Cerebellar cortex (tissue), 1 donor: ENCODE data around the gene PEX11B.

Experiments used
- DNase-seq: peaks from one replicate; pipeline ENCODE4 v3.0.0-alpha.2; 2015; ENCODE audit warnings: low spot score

The PEX11B gene

GRCh38 chr1:145906954-145907753, 11.4 kb downstream of the PEX11B start:
- no peak for DNase-seq

GRCh38 chr1:145901312-145902021, 17.1 kb downstream of the PEX11B start:
- DNase-seq, result no peak

GRCh38 chr1:145898756-145899155, 19.8 kb downstream of the PEX11B start:
- no peak for DNase-seq

GRCh38 chr1:145897969-145898368, 20.5 kb downstream of the PEX11B start:
- no peak for DNase-seq

GRCh38 chr1:145895471-145895870, 23.0 kb downstream of the PEX11B start:
- DNase-seq, result no peak

- no peak for DNase-seq
Observed at GRCh38 chr1:145893306-145894055, 25.0 kb downstream of the PEX11B start.

- peak; percentile 34 for DNase-seq
Observed at GRCh38 chr1:145892486-145893087, 25.9 kb downstream of the PEX11B start.

GRCh38 chr1:145891587-145892485, 26.7 kb downstream of the PEX11B start:
- peak; percentile 98 for DNase-seq

- no peak for DNase-seq
Observed at GRCh38 chr1:145891143-145891542, 27.4 kb downstream of the PEX11B start.

- no peak for DNase-seq
Observed at GRCh38 chr1:145889722-145890121, 28.8 kb downstream of the PEX11B start.

- no peak for DNase-seq
Observed at GRCh38 chr1:145887631-145888030, 30.9 kb downstream of the PEX11B start.

GRCh38 chr1:145886816-145887215, 31.7 kb downstream of the PEX11B start:
- no peak for DNase-seq

- no peak for DNase-seq
Observed at GRCh38 chr1:145886390-145886789, 32.1 kb downstream of the PEX11B start.

- peak; percentile 87 for DNase-seq
Observed at GRCh38 chr1:145885738-145886287, 32.7 kb downstream of the PEX11B start, which contains the start of gene ANKRD35. Gene ANKRD35 (minus strand): TSS chr1:145885866. CDS start chr1:145885758, 108 bp downstream.

GRCh38 chr1:145884675-145885074, 33.8 kb downstream of the PEX11B start:
- DNase-seq, result no peak

GRCh38 chr1:145879775-145880174, 38.7 kb downstream of the PEX11B start:
- no peak for DNase-seq

- DNase-seq, result no peak
Observed at GRCh38 chr1:145878724-145879123, 39.8 kb downstream of the PEX11B start.

- DNase-seq, result no peak
Observed at GRCh38 chr1:145877923-145878486, 40.5 kb downstream of the PEX11B start.

- DNase-seq, result no peak
Observed at GRCh38 chr1:145874646-145875045, 43.9 kb downstream of the PEX11B start.
